ENCODE measurements around the gene SLC16A12. TPM values are rescaled to one million over a fixed set of nuclear protein-coding genes. Genes with fewer than 3 reads are reported as not detected.
A peak's percentile ranks its signal among the peaks of the same experiment; 100 is the strongest.

The SLC16A12 gene
- total RNA-seq, 1 experiment from 2014 or later, result 0.09 TPM

GRCh38 chr10:89576022-89576421 lies 40.6 kb upstream of the SLC16A12 start:
- TF ChIP-seq CTCF (IDR thresholded peaks at IDR 0.05; ENCODE audit: unreplicated experiment), result no peak
- intact Hi-C loops (cut with micrococcal nuclease), result no loop called here
- Mint-ChIP-seq H3K4me3 (ENCODE audit: unreplicated experiment) (no peak overlapping the region), H3K9me3 (ENCODE audit: unreplicated experiment) (peaks cover 7% of the 10 kb centered on the region), H3K27ac (ENCODE audit: low read depth, unreplicated experiment) (no peak overlapping the region), H3K36me3 (ENCODE audit: insufficient read depth, unreplicated experiment) (peaks cover 6% of the 10 kb centered on the region), H3K27me3 (ENCODE audit: insufficient read depth, unreplicated experiment) (no peaks in the 10 kb centered on the region), H3K4me1 (ENCODE audit: insufficient read depth, unreplicated experiment) (no peaks in the 10 kb centered on the region)
- POLR2A ChIA-PET, result no interaction called here
- no peak for DNase-seq (ENCODE audit: unreplicated experiment)
- CTCF ChIA-PET, result no interaction called here
- BruUV-seq (replicated peaks), result no TSS peak

GRCh38 chr10:89575031-89575430 lies 39.6 kb upstream of the SLC16A12 start:
- H3K4me1 Mint-ChIP-seq (ENCODE audit: insufficient read depth, unreplicated experiment), result no peaks in the 10 kb centered on the region
- BruUV-seq (replicated peaks), result no TSS peak
- TF ChIP-seq CTCF (IDR thresholded peaks at IDR 0.05; ENCODE audit: unreplicated experiment), result no peak
- intact Hi-C loops (cut with micrococcal nuclease), result no loop called here
- H3K4me3 Mint-ChIP-seq (ENCODE audit: unreplicated experiment), result no peak overlapping the region
- POLR2A ChIA-PET, result interaction anchor here (0.6 to 1.0 kb wide), 3 partner anchors 8 to 13 kb away, joined by 3 read pairs; no protein-coding TSS in a partner anchor
- CTCF ChIA-PET, result no interaction called here
- H3K27ac Mint-ChIP-seq (ENCODE audit: low read depth, unreplicated experiment), result no peak overlapping the region
- peaks cover 7% of the 10 kb centered on the region for H3K9me3 Mint-ChIP-seq (ENCODE audit: unreplicated experiment)
- H3K27me3 Mint-ChIP-seq (ENCODE audit: insufficient read depth, unreplicated experiment), result no peaks in the 10 kb centered on the region
- DNase-seq (ENCODE audit: unreplicated experiment), result no peak
- H3K36me3 Mint-ChIP-seq (ENCODE audit: insufficient read depth, unreplicated experiment), result no peaks in the 10 kb centered on the region

GRCh38 chr10:89574368-89574767 lies 39.0 kb upstream of the SLC16A12 start:
- Mint-ChIP-seq H3K4me1 (ENCODE audit: insufficient read depth, unreplicated experiment) (no peaks in the 10 kb centered on the region), H3K27me3 (ENCODE audit: insufficient read depth, unreplicated experiment) (no peaks in the 10 kb centered on the region), H3K9me3 (ENCODE audit: unreplicated experiment) (peaks cover 7% of the 10 kb centered on the region), H3K36me3 (ENCODE audit: insufficient read depth, unreplicated experiment) (no peaks in the 10 kb centered on the region), H3K27ac (ENCODE audit: low read depth, unreplicated experiment) (no peak overlapping the region), H3K4me3 (ENCODE audit: unreplicated experiment) (no peak overlapping the region)
- intact Hi-C loops (cut with micrococcal nuclease), result no loop called here
- peak; percentile 31 for DNase-seq (ENCODE audit: unreplicated experiment)
- BruUV-seq (replicated peaks), result no TSS peak
- no peak for TF ChIP-seq CTCF (IDR thresholded peaks at IDR 0.05; ENCODE audit: unreplicated experiment)
- ChIA-PET CTCF (no interaction called here), POLR2A (interaction anchor here (1.0 kb wide), 2 partner anchors 9 to 14 kb away, joined by 3 read pairs; no protein-coding TSS in a partner anchor)

GRCh38 chr10:89567576-89568245 lies 32.3 kb upstream of the SLC16A12 start:
- CTCF ChIA-PET, result interaction anchor here (1.2 kb wide), 1 partner anchor 505 kb away, joined by 5 read pairs; no protein-coding TSS in a partner anchor
- no peak overlapping the region for H3K27ac Mint-ChIP-seq (ENCODE audit: low read depth, unreplicated experiment)

More at GRCh38 chr10:89567576-89568245, 32.3 kb upstream of the SLC16A12 start:
- TF ChIP-seq CTCF (IDR thresholded peaks at IDR 0.05; ENCODE audit: unreplicated experiment), result no peak
- intact Hi-C loops (cut with micrococcal nuclease), result no loop called here
- no peaks in the 10 kb centered on the region for H3K36me3 Mint-ChIP-seq (ENCODE audit: insufficient read depth, unreplicated experiment)
- H3K27me3 Mint-ChIP-seq (ENCODE audit: insufficient read depth, unreplicated experiment), result no peaks in the 10 kb centered on the region
- no peaks in the 10 kb centered on the region for H3K9me3 Mint-ChIP-seq (ENCODE audit: unreplicated experiment)
- no peak overlapping the region for H3K4me3 Mint-ChIP-seq (ENCODE audit: unreplicated experiment)
- no TSS peak for BruUV-seq (replicated peaks)
- H3K4me1 Mint-ChIP-seq (ENCODE audit: insufficient read depth, unreplicated experiment), result peaks cover 6% of the 10 kb centered on the region
- no peak for DNase-seq (ENCODE audit: unreplicated experiment)
- POLR2A ChIA-PET, result no interaction called here

Data from MCF 10A (cell line).